ENCODE data around the gene GET4.
"Not testable (repeated sequence)": the region's sequence is repeated elsewhere in the genome, so short reads cannot be mapped to it uniquely, and the experiment has no call there.

- TF ChIP-seq CTCF, POLR2A (IDR thresholded peaks at IDR 0.05): not testable (repeated sequence)
Measured at GRCh38 chr7:924042-924441, 47.7 kb downstream of the GET4 start.
